IPS-18a (cell line): ENCODE data around the gene RBM33.

Source experiments
- H3K27ac ChIP-seq: one replicate; pipeline ENCODE4 v1.5.1; 2013; ENCODE audit warnings: low read length
- H3K27me3 ChIP-seq: one replicate; pipeline ENCODE4 v1.6.1; 2013; ENCODE audit warnings: mild to moderate bottlenecking, low read length; ENCODE audit not compliant: control insufficient read depth, insufficient read depth
- H3K36me3 ChIP-seq: one replicate; pipeline ENCODE4 v1.6.1; 2013; ENCODE audit warnings: low read depth, low read length; ENCODE audit not compliant: control insufficient read depth
- H3K4me1 ChIP-seq: one replicate; pipeline ENCODE4 v1.6.1; 2013; ENCODE audit warnings: low read depth, low read length; ENCODE audit not compliant: control insufficient read depth
- H3K4me3 ChIP-seq: one replicate; pipeline ENCODE4 v1.5.1; 2013; ENCODE audit warnings: low read length
- H3K9ac ChIP-seq: one replicate; pipeline ENCODE4 v1.6.1; 2013; ENCODE audit warnings: mild to moderate bottlenecking, low read length, moderate library complexity
- H3K9me3 ChIP-seq: one replicate; pipeline ENCODE4 v1.6.1; 2013; ENCODE audit warnings: low read depth, low read length; ENCODE audit not compliant: control insufficient read depth

Gene RBM33

GRCh38 chr7:155809947-155810769 lies 165.7 kb downstream of the RBM33 start:
- Histone ChIP-seq H3K9ac (no peak overlapping the region), H3K27ac (no peak overlapping the region), H3K36me3 (no peaks in the 10 kb centered on the region), H3K4me3 (no peak overlapping the region), H3K9me3 (no peaks in the 10 kb centered on the region), H3K4me1 (no peaks in the 10 kb centered on the region), H3K27me3 (peaks cover 98% of the 10 kb centered on the region)

GRCh38 chr7:155810770-155811559 lies 166.5 kb downstream of the RBM33 start:
- Histone ChIP-seq H3K4me1 (no peaks in the 10 kb centered on the region), H3K9me3 (no peaks in the 10 kb centered on the region), H3K4me3 (no peak overlapping the region), H3K27me3 (peaks cover 98% of the 10 kb centered on the region), H3K9ac (no peak overlapping the region), H3K27ac (no peak overlapping the region), H3K36me3 (no peaks in the 10 kb centered on the region)

- Histone ChIP-seq H3K9ac (no peak overlapping the region), H3K27ac (no peak overlapping the region), H3K9me3 (no peaks in the 10 kb centered on the region), H3K27me3 (peaks cover 95% of the 10 kb centered on the region), H3K4me3 (peak overlapping the region; percentile 6), H3K36me3 (no peaks in the 10 kb centered on the region), H3K4me1 (no peaks in the 10 kb centered on the region)
These were observed 167.1 kb downstream of the RBM33 start for GRCh38 chr7:155811560-155811894.

GRCh38 chr7:155811895-155812761 lies 167.7 kb downstream of the RBM33 start, which contains the start of gene SHH:
Gene SHH, minus strand, starts transcription at chr7:155812463. Its CDS starts 341 bp downstream, at chr7:155812122.
- no peak within 1 kb of the TSS for H3K27ac ChIP-seq
- peaks cover 89% of the 10 kb centered on the region for H3K27me3 ChIP-seq
- H3K36me3 ChIP-seq: no peaks in the 10 kb centered on the region
- peak within 1 kb of the TSS; percentile 6 for H3K4me3 ChIP-seq
- no peak within 1 kb of the TSS for H3K9ac ChIP-seq
- H3K4me1 ChIP-seq: no peaks in the 10 kb centered on the region
- no peaks in the 10 kb centered on the region for H3K9me3 ChIP-seq

DNA sequence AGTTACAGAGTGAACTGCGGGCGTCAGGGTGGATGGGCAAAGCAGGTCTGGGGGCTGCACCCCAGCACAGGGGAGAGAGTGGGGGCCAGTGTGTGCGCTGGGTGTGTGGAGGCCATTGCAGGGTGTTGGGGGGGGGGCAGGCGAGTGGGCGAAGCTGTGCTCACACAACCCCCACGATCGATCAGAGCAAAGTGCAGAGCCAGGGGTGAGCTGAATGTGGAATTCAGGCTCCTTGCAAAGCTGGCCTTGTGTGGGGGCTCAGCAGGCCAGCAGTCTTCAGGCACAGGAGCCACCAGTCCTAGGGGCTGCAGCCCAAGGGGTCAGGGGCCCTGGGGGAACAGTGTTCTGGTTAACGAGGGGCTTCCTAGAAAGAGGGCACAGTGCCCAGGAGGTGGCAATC lies 168.7 kb downstream of the RBM33 start:
- Histone ChIP-seq H3K9me3 (no peaks in the 10 kb centered on the region), H3K27me3 (peaks cover 79% of the 10 kb centered on the region), H3K4me3 (no peak overlapping the region), H3K4me1 (no peaks in the 10 kb centered on the region), H3K9ac (no peak overlapping the region), H3K36me3 (no peaks in the 10 kb centered on the region), H3K27ac (no peak overlapping the region)

- H3K27me3 ChIP-seq: peaks cover 73% of the 10 kb centered on the region
- no peak overlapping the region for H3K9ac ChIP-seq
These were observed 169.3 kb downstream of the RBM33 start for GRCh38 chr7:155813546-155814315.

GRCh38 chr7:155814316-155815276 lies 170.1 kb downstream of the RBM33 start:
- H3K9ac ChIP-seq: no peak overlapping the region
- H3K9me3 ChIP-seq: no peaks in the 10 kb centered on the region
- H3K4me3 ChIP-seq: no peak overlapping the region
- H3K4me1 ChIP-seq: no peaks in the 10 kb centered on the region
- no peak overlapping the region for H3K27ac ChIP-seq
- H3K36me3 ChIP-seq: no peaks in the 10 kb centered on the region
- H3K27me3 ChIP-seq: peaks cover 64% of the 10 kb centered on the region

More at GRCh38 chr7:155813546-155814315, 169.3 kb downstream of the RBM33 start:
- H3K27ac ChIP-seq: no peak overlapping the region
- no peaks in the 10 kb centered on the region for H3K4me1 ChIP-seq
- no peaks in the 10 kb centered on the region for H3K9me3 ChIP-seq
- no peak overlapping the region for H3K4me3 ChIP-seq
- no peaks in the 10 kb centered on the region for H3K36me3 ChIP-seq

DNA sequence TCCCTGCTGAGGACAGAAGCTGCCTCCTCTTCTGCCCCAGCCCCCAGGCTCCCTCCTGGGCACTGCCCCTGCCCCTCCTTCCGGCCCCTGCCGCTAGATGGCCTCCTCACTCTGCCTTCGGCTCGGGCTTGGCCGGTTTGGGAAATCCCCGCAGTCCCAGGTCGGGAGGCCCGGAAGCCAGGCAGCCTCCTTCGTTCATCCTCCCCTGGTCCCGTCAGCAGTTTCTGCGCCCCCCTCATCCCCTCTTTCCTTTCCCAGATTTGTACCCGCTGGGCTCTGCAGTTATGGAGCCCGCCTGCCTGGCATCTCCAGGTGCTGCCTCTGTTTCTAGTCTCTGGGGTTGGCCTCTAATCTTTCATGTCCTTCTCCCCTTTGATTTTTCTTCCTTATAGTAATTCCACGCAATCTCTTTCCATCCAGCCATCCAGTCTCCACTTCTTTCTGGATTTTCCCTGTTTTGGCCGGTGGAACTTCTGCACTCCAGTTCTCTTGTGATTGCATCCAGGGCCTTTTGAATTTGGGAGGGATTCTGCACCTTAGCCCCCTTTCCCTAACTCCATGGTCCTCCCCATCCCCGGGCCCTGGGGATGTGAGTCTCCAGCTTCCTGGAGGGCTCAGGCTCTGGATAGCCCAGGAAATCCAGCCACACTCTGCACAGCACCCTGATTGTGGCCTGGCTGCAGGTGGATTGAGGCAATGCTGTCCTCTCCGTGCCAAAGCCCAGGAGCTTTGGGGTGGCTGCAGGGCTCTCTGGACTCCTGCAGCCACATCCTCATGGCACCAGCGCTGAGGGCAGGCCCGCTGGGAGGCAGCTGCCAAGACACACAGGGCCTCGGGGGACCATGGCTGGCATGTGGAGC lies 171.1 kb downstream of the RBM33 start:
- no peak overlapping the region for H3K9ac ChIP-seq
- peaks cover 54% of the 10 kb centered on the region for H3K27me3 ChIP-seq
- no peaks in the 10 kb centered on the region for H3K9me3 ChIP-seq
- no peak overlapping the region for H3K27ac ChIP-seq
- no peak overlapping the region for H3K4me3 ChIP-seq
- no peaks in the 10 kb centered on the region for H3K4me1 ChIP-seq
- H3K36me3 ChIP-seq: no peaks in the 10 kb centered on the region

- H3K9me3 ChIP-seq: no peaks in the 10 kb centered on the region
- no peaks in the 10 kb centered on the region for H3K36me3 ChIP-seq
- no peaks in the 10 kb centered on the region for H3K4me1 ChIP-seq
- H3K9ac ChIP-seq: no peak overlapping the region
- H3K4me3 ChIP-seq: no peak overlapping the region
- H3K27me3 ChIP-seq: peaks cover 48% of the 10 kb centered on the region
- no peak overlapping the region for H3K27ac ChIP-seq
These were observed 171.7 kb downstream of the RBM33 start for GRCh38 chr7:155816192-155816508.
